Measurements from ENCODE around the gene LEMD2.

DNA sequence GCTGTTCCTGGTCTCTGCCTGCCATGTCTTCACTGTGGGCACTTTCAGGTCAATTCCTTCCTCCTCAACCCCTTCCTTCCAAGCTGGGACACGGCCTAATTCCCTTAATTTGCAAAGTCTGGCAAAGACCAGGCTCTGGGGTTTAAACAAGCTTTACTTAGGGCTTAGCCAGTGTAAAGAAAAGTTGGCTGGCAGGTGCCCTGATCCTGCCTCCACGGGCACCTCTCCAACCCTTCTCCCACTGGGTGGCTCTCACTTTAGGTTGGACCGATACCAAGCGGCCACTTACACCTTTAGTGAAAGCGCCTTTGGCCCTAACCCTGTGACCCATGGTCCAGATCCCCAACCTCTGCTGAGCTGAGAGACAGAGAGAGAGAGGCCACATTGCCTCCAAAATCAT, 28.6 kb upstream of the LEMD2 start:
- TF ChIP-seq, protein P1, sequence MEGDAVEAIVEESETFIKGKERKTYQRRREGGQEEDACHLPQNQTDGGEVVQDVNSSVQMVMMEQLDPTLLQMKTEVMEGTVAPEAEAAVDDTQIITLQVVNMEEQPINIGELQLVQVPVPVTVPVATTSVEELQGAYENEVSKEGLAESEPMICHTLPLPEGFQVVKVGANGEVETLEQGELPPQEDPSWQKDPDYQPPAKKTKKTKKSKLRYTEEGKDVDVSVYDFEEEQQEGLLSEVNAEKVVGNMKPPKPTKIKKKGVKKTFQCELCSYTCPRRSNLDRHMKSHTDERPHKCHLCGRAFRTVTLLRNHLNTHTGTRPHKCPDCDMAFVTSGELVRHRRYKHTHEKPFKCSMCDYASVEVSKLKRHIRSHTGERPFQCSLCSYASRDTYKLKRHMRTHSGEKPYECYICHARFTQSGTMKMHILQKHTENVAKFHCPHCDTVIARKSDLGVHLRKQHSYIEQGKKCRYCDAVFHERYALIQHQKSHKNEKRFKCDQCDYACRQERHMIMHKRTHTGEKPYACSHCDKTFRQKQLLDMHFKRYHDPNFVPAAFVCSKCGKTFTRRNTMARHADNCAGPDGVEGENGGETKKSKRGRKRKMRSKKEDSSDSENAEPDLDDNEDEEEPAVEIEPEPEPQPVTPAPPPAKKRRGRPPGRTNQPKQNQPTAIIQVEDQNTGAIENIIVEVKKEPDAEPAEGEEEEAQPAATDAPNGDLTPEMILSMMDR (conservative IDR thresholded peaks at IDR 0.05; ENCODE audit: low read length), result no peak
- TF ChIP-seq EZH2phosphoT487 (IDR thresholded peaks at IDR 0.05; ENCODE audit: borderline replicate concordance), result no peak
